LNCAP (cell line): ENCODE data around the gene PLCXD1.

Experiments
- TF ChIP-seq, protein P1 (sequence below): fragments of 450-650 bp; IDR thresholded peaks from 2 replicates; pipeline ENCODE4 v1.5.1; 2017; ENCODE audit warnings: mild to moderate bottlenecking

PLCXD1 gene

DNA sequence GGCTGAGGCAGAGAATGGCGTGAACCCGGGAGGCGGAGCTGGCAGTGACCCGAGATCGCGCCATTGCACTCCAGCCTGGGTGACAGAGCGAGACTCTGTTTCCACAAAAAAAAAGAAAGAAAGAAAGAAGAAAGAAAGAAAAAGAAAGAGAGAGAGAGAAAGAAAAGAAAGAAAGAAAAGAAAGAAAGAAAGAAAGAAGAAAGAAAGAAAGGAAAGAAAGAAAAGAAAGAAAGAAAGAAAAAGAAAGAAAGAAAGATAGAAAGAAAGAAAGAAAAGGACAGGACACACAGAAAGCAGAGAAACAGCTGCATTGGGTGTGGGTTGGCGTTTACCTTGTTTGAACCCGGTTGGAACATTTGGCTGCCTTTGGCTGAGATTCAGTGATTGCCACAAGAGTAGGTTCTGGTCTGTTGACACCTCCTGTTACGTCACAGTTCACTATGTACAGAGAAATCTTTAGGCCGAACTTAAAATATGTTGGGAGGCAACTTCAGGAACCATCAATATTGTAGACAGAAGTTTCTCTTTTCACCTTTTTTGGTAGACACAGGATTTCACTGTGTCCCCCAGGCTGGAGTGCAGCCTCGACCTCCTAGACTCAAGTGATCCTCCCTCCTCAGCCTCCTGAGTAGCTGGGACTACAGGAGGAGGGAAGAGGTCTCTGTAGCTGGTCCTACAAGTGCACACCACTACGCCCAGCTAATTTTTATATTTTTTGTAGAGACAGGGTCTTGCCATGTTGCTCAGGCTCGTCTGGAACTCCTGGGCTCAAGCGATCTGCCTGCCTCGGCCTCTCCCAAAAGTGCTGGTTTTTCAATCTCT lies 16.3 kb upstream of the PLCXD1 start:
- TF ChIP-seq, protein P1, sequence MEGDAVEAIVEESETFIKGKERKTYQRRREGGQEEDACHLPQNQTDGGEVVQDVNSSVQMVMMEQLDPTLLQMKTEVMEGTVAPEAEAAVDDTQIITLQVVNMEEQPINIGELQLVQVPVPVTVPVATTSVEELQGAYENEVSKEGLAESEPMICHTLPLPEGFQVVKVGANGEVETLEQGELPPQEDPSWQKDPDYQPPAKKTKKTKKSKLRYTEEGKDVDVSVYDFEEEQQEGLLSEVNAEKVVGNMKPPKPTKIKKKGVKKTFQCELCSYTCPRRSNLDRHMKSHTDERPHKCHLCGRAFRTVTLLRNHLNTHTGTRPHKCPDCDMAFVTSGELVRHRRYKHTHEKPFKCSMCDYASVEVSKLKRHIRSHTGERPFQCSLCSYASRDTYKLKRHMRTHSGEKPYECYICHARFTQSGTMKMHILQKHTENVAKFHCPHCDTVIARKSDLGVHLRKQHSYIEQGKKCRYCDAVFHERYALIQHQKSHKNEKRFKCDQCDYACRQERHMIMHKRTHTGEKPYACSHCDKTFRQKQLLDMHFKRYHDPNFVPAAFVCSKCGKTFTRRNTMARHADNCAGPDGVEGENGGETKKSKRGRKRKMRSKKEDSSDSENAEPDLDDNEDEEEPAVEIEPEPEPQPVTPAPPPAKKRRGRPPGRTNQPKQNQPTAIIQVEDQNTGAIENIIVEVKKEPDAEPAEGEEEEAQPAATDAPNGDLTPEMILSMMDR, result no peak

- TF ChIP-seq, protein P1, result no peak
Measured at GRCh38 chrX:265502-265901, 15.7 kb upstream of the PLCXD1 start.

DNA sequence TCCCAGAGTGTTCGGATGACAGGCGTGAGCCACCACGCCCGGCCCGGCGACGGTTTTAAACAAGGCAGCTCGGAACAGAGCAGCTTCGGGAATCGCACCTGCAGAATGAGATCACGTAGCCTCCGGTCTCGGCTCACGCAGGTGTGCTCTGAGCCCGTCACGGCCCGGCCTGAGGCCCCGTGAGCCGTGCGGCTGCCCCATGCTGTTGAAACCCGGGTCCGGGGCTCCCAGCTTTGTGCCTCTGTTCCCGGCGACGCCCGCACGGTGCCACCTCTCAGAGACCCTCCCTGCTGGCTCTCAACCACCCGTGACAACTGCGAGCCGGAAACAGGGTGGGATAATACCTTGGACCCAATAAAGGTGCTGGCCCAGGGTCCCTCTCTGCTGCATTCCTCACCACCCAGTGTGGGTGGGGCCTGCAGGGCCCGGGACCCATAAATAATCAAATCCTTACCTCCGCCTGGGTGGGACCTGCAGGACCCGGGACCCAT lies 13.4 kb upstream of the PLCXD1 start:
- TF ChIP-seq, protein P1, result no peak

- TF ChIP-seq, protein P1, result no peak
Measured at GRCh38 chrX:270848-271367, 10.3 kb upstream of the PLCXD1 start.

DNA sequence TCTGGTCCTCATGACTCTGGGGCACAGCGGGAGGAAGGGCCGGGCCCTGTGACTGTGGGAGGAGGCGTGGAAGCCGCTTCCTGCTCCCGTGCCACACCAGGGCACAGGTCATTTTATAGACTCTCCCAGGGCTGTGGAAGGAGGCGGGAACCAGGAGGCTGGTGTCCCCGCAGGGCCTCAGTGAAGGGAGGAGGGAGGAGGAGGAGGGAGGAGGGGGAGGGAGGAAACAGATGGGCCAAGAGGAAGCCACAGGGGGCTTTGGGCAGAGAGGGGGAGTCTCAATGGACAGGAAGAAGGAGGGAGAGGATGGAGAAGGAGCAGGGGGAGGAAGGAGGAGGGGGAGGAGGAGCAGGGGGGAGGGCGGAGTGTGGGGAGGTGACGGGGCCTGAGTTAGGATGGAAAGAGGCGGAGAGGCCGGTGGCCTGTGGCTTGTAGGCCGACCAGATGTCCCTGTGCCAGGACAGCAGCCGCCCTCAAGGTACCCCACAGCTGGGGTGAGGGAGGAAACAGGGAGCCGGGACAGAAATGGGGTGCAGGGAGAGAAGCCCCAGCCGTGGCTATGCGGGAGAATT lies 6.2 kb upstream of the PLCXD1 start:
- TF ChIP-seq, protein P1, result no peak

DNA sequence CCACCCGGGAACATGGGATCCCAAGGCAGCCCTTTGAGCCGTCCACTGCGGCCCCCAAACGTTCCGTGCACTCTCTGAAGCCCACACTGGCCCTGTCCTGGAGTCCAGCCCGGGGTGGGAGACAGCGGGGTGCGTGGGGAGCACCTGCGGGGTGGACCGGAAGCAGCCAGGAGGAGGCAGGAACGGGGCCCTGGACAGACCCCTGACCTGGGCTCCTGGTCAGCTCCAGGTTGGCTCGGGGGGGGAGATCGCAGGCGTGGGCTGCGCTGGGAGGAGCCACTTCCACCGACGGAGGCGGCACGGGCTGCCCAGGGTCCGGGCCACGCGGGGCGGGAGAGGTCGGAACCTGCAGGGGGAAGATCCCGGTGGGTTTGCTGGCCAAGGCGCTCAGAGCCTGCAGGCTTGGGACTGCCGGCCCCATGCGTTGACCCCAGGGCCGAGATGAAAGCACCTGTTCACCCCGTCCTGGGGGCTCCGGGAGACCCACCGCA lies 5.7 kb upstream of the PLCXD1 start:
- TF ChIP-seq, protein P1, result no peak

- TF ChIP-seq, protein P1, result no peak
Measured at GRCh38 chrX:275967-276580, 5.1 kb upstream of the PLCXD1 start.
